Uterus (tissue), 2 donors: ENCODE data around the gene HS3ST4.

Experiments used
- POLR2A ChIP-seq, 2 donors: fragments of 450-650 bp; IDR thresholded peaks; one replicate each; pipeline ENCODE4 v1.6.1; 2016; ENCODE audit warnings: antibody characterized with exemption in 2 of 2, mild to moderate bottlenecking in 1 of 2, moderate library complexity in 1 of 2
- TF ChIP-seq, protein P1 (sequence below), 4 experiments: fragments of 200-600 bp in 2 of 4; fragments of 450-650 bp in 2 of 4; sonication (generic) in 2 of 4; IDR thresholded peaks; one replicate each; pipeline ENCODE4 v1.5.1; 2016 to 2019; ENCODE audit warnings: antibody characterized with exemption in 4 of 4, mild to moderate bottlenecking in 2 of 4, moderate library complexity in 1 of 4

DNA sequence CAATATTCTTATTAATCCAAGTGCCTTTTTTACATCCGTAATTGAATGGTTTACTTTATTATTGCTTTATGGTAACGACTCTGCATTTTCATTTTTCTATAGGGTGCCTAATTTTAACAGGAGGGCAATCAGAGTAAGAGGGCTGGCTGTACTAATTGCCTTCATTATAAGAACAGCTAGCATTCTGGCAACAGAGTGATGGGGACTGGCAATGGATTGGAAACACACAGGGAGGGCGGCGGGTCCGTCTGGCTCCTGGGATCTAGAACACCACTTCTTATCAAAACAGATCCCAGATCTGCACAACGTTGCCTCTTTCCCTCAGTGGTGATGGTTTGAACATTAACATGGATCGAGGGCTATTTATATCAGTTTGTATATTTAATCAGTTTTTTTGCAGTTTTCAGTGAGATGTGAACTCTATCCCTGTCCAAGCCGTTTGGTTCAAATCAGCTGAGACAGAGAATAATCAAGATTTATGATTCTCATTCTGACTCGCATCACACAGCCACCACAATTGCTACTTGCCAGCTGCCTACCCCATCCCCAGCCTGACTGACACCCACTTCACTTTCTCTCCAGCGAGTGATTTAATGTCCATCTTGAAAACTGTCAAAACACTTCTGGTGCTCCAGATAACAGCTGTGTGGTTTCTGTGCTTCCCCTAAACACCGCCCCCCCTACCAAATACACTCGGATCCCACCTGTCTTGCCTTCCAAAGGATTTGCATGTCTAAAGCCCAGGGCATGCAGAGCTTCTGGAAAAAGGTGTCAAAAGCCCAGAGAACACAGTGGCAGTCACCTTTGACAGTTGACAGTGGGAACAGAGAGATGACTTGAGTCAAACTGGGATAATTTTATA lies 327.9 kb downstream of the HS3ST4 start:
- TF ChIP-seq, protein P1, sequence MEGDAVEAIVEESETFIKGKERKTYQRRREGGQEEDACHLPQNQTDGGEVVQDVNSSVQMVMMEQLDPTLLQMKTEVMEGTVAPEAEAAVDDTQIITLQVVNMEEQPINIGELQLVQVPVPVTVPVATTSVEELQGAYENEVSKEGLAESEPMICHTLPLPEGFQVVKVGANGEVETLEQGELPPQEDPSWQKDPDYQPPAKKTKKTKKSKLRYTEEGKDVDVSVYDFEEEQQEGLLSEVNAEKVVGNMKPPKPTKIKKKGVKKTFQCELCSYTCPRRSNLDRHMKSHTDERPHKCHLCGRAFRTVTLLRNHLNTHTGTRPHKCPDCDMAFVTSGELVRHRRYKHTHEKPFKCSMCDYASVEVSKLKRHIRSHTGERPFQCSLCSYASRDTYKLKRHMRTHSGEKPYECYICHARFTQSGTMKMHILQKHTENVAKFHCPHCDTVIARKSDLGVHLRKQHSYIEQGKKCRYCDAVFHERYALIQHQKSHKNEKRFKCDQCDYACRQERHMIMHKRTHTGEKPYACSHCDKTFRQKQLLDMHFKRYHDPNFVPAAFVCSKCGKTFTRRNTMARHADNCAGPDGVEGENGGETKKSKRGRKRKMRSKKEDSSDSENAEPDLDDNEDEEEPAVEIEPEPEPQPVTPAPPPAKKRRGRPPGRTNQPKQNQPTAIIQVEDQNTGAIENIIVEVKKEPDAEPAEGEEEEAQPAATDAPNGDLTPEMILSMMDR (IDR thresholded peaks at IDR 0.05), result no peak
- TF ChIP-seq POLR2A (IDR thresholded peaks at IDR 0.05), result no peak
